HL-60 (cell line): ENCODE data around the gene CDH6.

ENCODE experiments used
- POLR2AphosphoS5 ChIP-seq: IDR thresholded peaks from 2 replicates; pipeline ENCODE4 v1.6.1; 2012; ENCODE audit warnings: low read depth
- REST ChIP-seq: IDR thresholded peaks from 2 replicates; pipeline ENCODE4 v1.6.1; 2012; ENCODE audit warnings: low read depth; ENCODE audit not compliant: insufficient replicate concordance
- TF ChIP-seq, protein P1 (sequence below): IDR thresholded peaks from one replicate; pipeline ENCODE4 v1.5.1; 2011; ENCODE audit warnings: low read length, control low read depth, inconsistent platforms; ENCODE audit not compliant: insufficient read depth

DNA sequence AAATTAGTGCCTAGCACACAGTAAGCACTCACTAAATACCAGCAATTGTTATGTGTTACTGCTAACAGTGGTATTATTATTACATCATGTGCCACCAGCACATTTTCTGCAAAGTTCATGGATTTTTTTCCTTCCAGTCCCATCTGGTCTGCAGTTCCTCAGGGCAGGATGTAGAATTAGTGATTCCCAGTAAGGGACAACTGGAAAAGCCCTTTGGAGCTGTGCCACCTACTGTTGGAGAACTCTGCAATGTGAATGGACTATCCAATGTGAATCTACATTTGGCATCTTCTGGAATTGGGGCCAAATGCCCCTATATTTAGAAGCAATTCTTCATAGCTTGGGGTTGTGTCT, 154.0 kb downstream of the CDH6 start:
- TF ChIP-seq, protein P1, sequence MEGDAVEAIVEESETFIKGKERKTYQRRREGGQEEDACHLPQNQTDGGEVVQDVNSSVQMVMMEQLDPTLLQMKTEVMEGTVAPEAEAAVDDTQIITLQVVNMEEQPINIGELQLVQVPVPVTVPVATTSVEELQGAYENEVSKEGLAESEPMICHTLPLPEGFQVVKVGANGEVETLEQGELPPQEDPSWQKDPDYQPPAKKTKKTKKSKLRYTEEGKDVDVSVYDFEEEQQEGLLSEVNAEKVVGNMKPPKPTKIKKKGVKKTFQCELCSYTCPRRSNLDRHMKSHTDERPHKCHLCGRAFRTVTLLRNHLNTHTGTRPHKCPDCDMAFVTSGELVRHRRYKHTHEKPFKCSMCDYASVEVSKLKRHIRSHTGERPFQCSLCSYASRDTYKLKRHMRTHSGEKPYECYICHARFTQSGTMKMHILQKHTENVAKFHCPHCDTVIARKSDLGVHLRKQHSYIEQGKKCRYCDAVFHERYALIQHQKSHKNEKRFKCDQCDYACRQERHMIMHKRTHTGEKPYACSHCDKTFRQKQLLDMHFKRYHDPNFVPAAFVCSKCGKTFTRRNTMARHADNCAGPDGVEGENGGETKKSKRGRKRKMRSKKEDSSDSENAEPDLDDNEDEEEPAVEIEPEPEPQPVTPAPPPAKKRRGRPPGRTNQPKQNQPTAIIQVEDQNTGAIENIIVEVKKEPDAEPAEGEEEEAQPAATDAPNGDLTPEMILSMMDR, result no peak
- TF ChIP-seq POLR2AphosphoS5, result no peak
- TF ChIP-seq REST, result no peak
